Measurements from ENCODE around the gene CHRNB2. TPM values are rescaled to one million over a fixed set of nuclear protein-coding genes. Genes with fewer than 3 reads are reported as not detected.
A peak's percentile ranks its signal among the peaks of the same experiment; 100 is the strongest.

CHRNB2 gene
- total RNA-seq, 4 donors from 2014 or later = under 0.01 to 0.65 (median 0.19) TPM

GRCh38 chr1:154559466-154560044 is 8.0 kb upstream of the CHRNB2 start:
- peak; percentile 95 for DNase-seq (ENCODE audit: extremely low spot score)
- intact Hi-C loops (cut with DNase I) = loop anchor here (2.0 to 10.0 kb wide), 5 partner anchors 53 to 319 kb away; partner anchors contain the start of gene IL6R
- Histone ChIP-seq H3K4me3 (peak overlapping the region; percentile 84 to 99 (median 92)), H3K36me3 (peaks cover 13 to 14% (median 13%) of the 10 kb centered on the region in 4 donors), H3K4me1 (peaks cover 19 to 44% (median 37%) of the 10 kb centered on the region in 4 donors), H3K27me3 (no peaks in the 10 kb centered on the region), H3K27ac (replicated peaks in 1 of 4) (peak overlapping the region; percentile 92 to 96 (median 96)), H3K9me3 (no peaks in the 10 kb centered on the region)
- WGBS = 14% methylated on average over 8 of the region's 13 CpGs
- TF ChIP-seq POLR2AphosphoS5 (IDR thresholded peaks at IDR 0.05) (peak in 1 of 2 donors; percentile 74), POLR2A (IDR thresholded peaks at IDR 0.05; ENCODE audit: low read depth) (no peak), CTCF (IDR thresholded peaks at IDR 0.05) (peak; percentile 90 to 96 (median 95))

- Histone ChIP-seq H3K9me3 (no peaks in the 10 kb centered on the region), H3K4me3 (no peak overlapping the region), H3K27ac (replicated peaks in 1 of 4) (no peak overlapping the region), H3K4me1 (peaks cover 8 to 13% (median 12%) of the 10 kb centered on the region in 4 donors), H3K27me3 (peaks cover 0 to 26% (median 0%) of the 10 kb centered on the region in 4 donors), H3K36me3 (no peaks in the 10 kb centered on the region)
- TF ChIP-seq POLR2AphosphoS5 (IDR thresholded peaks at IDR 0.05) (no peak), CTCF (IDR thresholded peaks at IDR 0.05) (no peak), POLR2A (IDR thresholded peaks at IDR 0.05; ENCODE audit: low read depth) (no peak), EP300 (IDR thresholded peaks at IDR 0.05) (no peak)
- WGBS = 77% methylated on average over 6 of the region's 6 CpGs
- DNase-seq (ENCODE audit: extremely low spot score) = no peak
- intact Hi-C loops (cut with DNase I) = no loop called here
Observed at GRCh38 chr1:154565876-154566275, 1.7 kb upstream of the CHRNB2 start.

GRCh38 chr1:154568157-154568815 is 708 bp downstream of the CHRNB2 start:
- Histone ChIP-seq H3K36me3 (no peaks in the 10 kb centered on the region), H3K27ac (replicated peaks in 1 of 4) (no peak overlapping the region), H3K27me3 (peaks cover 0 to 40% (median 0%) of the 10 kb centered on the region in 4 donors), H3K4me3 (peak overlapping the region; percentile 7 to 35 (median 30)), H3K9me3 (no peaks in the 10 kb centered on the region), H3K4me1 (peaks cover 8 to 13% (median 12%) of the 10 kb centered on the region in 4 donors)
- no peak for DNase-seq (ENCODE audit: extremely low spot score)
- intact Hi-C loops (cut with DNase I) = no loop called here
- WGBS = 40% methylated on average over 16 of the region's 17 CpGs
- TF ChIP-seq CTCF (IDR thresholded peaks at IDR 0.05) = no peak
- TF ChIP-seq POLR2A (IDR thresholded peaks at IDR 0.05; ENCODE audit: low read depth) = no peak

GRCh38 chr1:154571244-154571963 is 3.8 kb downstream of the CHRNB2 start:
- TF ChIP-seq CTCF (IDR thresholded peaks at IDR 0.05) (no peak), EP300 (IDR thresholded peaks at IDR 0.05) (no peak), POLR2A (IDR thresholded peaks at IDR 0.05; ENCODE audit: low read depth) (no peak), POLR2AphosphoS5 (IDR thresholded peaks at IDR 0.05) (no peak)
- DNase-seq (ENCODE audit: extremely low spot score) = no peak
- H3K36me3 ChIP-seq = no peaks in the 10 kb centered on the region
- H3K4me3 ChIP-seq = no peak overlapping the region
- WGBS = 97% methylated on average over 43 of the region's 59 CpGs
- H3K9me3 ChIP-seq = no peaks in the 10 kb centered on the region
- intact Hi-C loops (cut with DNase I) = no loop called here
- no peak overlapping the region for H3K27ac ChIP-seq (replicated peaks in 1 of 4)
- peaks cover 0 to 40% (median 0%) of the 10 kb centered on the region in 4 donors for H3K27me3 ChIP-seq
- peaks cover 8 to 13% (median 12%) of the 10 kb centered on the region in 4 donors for H3K4me1 ChIP-seq

All from esophagus muscularis mucosa (tissue), 4 donors.